SK-N-DZ (cell line): ENCODE data around the gene SH3BGRL. TPM values are rescaled to one million over a fixed set of nuclear protein-coding genes. Genes with fewer than 3 reads are reported as not detected.

Experiments
- DNase-seq: peaks from one replicate; pipeline ENCODE4 v3.0.0-alpha.2; 2015; ENCODE audit warnings: low spot score
- polyA plus RNA-seq, 2 experiments: library from polyadenylated mRNA; depleted of rRNA; stranded (reverse); fragments of >200 nt; gene quantifications; 2 replicates each; pipeline ENCODE4 v1.2.3, GENCODE V29; 2014

The SH3BGRL gene
- 22.1 and 27.0 TPM in 2 replicates for polyA plus RNA-seq (2014; cell fraction: cytosol; rRNA removed)
- 6.7 and 11.8 TPM in 2 replicates for polyA plus RNA-seq (2014; cell fraction: nucleus; rRNA removed)

GRCh38 chrX:81201671-81202455 is at the start of gene SH3BGRL, which contains the start of gene HMGN5:
SH3BGRL (plus strand) TSS chrX:81202102; CDS start chrX:81202201, 99 bp downstream.
HMGN5 (minus strand) TSS chrX:81201913; CDS start chrX:81121549, 80,364 bp downstream.
- peak; percentile 65 for DNase-seq

- no peak for DNase-seq
These were observed 33.5 kb upstream of the SH3BGRL start for GRCh38 chrX:81168391-81168790.

- no peak for DNase-seq
These were observed 27.6 kb upstream of the SH3BGRL start for GRCh38 chrX:81174286-81174685.

GRCh38 chrX:81195259-81195658 is 6.6 kb upstream of the SH3BGRL start:
- no peak for DNase-seq

GRCh38 chrX:81195712-81196111 is 6.2 kb upstream of the SH3BGRL start:
- DNase-seq: peak; percentile 42

GRCh38 chrX:81201071-81201470 is 831 bp upstream of the SH3BGRL start:
- no peak for DNase-seq

- no peak for DNase-seq
These were observed 536 bp downstream of the SH3BGRL start for GRCh38 chrX:81202456-81202819.

- DNase-seq: no peak
These were observed 1.0 kb downstream of the SH3BGRL start for GRCh38 chrX:81202943-81203342.

GRCh38 chrX:81205551-81205950 is 3.6 kb downstream of the SH3BGRL start:
- no peak for DNase-seq

GRCh38 chrX:81206476-81206875 is 4.6 kb downstream of the SH3BGRL start:
- DNase-seq: no peak

- no peak for DNase-seq
These were observed 7.0 kb downstream of the SH3BGRL start for GRCh38 chrX:81208916-81209315.

GRCh38 chrX:81215685-81216084 is 13.8 kb downstream of the SH3BGRL start:
- DNase-seq: no peak

- no peak for DNase-seq
These were observed 27.3 kb downstream of the SH3BGRL start for GRCh38 chrX:81229229-81229628.

- no peak for DNase-seq
These were observed 28.0 kb downstream of the SH3BGRL start for GRCh38 chrX:81229901-81230300.

- DNase-seq: no peak
These were observed 29.6 kb downstream of the SH3BGRL start for GRCh38 chrX:81231476-81231875.

GRCh38 chrX:81232218-81232617 is 30.3 kb downstream of the SH3BGRL start:
- no peak for DNase-seq

- DNase-seq: no peak
These were observed 35.6 kb downstream of the SH3BGRL start for GRCh38 chrX:81237516-81237915.

GRCh38 chrX:81238166-81238565 is 36.3 kb downstream of the SH3BGRL start:
- no peak for DNase-seq

- DNase-seq: no peak
These were observed 38.9 kb downstream of the SH3BGRL start for GRCh38 chrX:81240701-81241331.

GRCh38 chrX:81241753-81242152 is 39.9 kb downstream of the SH3BGRL start:
- no peak for DNase-seq

- DNase-seq: no peak
These were observed 54.0 kb downstream of the SH3BGRL start for GRCh38 chrX:81255876-81256275.

GRCh38 chrX:81257817-81258216 is 55.9 kb downstream of the SH3BGRL start:
- no peak for DNase-seq
